ENCODE measurements around the gene LRRC55.

GRCh38 chr11:57144075-57144474 lies 37.7 kb upstream of the LRRC55 start:
- TF ChIP-seq POLR2AphosphoS5 (IDR thresholded peaks at IDR 0.05) (no peak), POLR2A (IDR thresholded peaks at IDR 0.05) (no peak), CTCF (IDR thresholded peaks at IDR 0.05) (no peak)
